Astrocyte of the spinal cord (primary cell): ENCODE data around the gene MPV17.

Source experiments
- DNase-seq: peaks from one replicate; pipeline ENCODE4 v3.0.0; 2011; ENCODE audit warnings: low read depth, low spot score
- H3K4me3 ChIP-seq: 2 replicates; pipeline ENCODE4 v1.5.1; 2011; ENCODE audit warnings: low read depth, mild to moderate bottlenecking, low read length, moderate library complexity
- CTCF ChIP-seq: IDR thresholded peaks from 2 replicates; pipeline ENCODE4 v1.5.1; 2012; ENCODE audit warnings: low read depth, mild to moderate bottlenecking, low read length, inconsistent platforms
- in situ Hi-C: cut with HindIII; loops from 2 replicates; pipeline ENCODE4 v1.10.0; 2017; ENCODE audit warnings: low sequenced_read_pairs

MPV17 gene

DNA sequence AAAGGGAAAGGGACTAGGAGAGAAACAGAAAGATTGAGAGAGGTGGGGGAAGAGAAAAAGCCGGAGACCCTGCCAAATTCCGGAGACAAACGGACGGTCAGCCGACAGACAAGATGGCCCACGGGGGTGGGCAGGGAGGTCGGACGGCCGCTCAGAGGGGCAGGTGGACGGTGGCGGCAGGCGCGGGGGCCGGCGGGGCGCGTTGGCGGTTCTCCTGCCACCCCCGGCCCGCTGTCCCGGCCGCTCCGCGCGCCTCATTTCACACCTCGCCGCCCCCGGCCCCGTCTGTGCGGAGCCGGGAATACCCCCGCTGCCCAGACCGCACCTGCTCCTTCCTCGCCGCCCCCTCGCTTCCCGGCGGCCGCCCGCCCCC lies 61.0 kb downstream of the MPV17 start:
- in situ Hi-C loops = loop anchor here (25.0 kb wide), 1 partner anchor 150 kb away; the partner anchor contains the start of genes ABHD1 and CGREF1
- no peak overlapping the region for H3K4me3 ChIP-seq
- no peak for TF ChIP-seq CTCF
- no peak for DNase-seq

GRCh38 chr2:27261241-27261925 lies 61.5 kb downstream of the MPV17 start:
- in situ Hi-C loops = loop anchor here (25.0 kb wide), 1 partner anchor 149 kb away; the partner anchor contains the start of genes ABHD1 and CGREF1
- H3K4me3 ChIP-seq = no peak overlapping the region

More at GRCh38 chr2:27261241-27261925, 61.5 kb downstream of the MPV17 start:
- no peak for DNase-seq
- TF ChIP-seq CTCF = no peak
